ENCODE measurements around the gene SPATS2L.

Gene SPATS2L

GRCh38 chr2:200348897-200349563, 42.5 kb downstream of the SPATS2L start:
- DNase-seq (ENCODE audit: low read depth in 2 of 2): no peak

- no peak for DNase-seq (ENCODE audit: low read depth in 2 of 2)
Measured at GRCh38 chr2:200349868-200350267, 43.4 kb downstream of the SPATS2L start.

DNA sequence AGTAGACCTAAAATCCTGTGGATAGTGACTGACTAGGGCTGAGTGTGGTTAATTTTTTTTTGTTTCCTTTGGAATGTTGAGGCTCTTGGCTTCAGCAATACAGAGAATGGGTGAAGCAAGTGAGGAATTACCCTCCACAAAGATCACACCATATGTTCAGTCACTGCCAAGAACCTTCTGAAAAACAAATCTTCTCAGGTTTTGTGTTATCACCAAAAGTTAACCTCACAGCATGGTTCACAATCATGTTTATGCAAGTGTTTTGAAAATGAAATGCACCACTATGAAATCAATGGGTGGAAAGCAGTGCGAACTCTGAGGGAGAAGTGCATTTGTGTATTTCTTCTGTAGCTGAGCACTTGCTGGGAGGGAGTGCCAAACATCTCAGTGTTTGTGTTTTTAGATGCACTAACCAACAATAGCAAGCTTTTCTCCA, 44.4 kb downstream of the SPATS2L start:
- DNase-seq (ENCODE audit: low read depth in 2 of 2): no peak

- DNase-seq (ENCODE audit: low read depth in 2 of 2): no peak
Measured at GRCh38 chr2:200351815-200352214, 45.3 kb downstream of the SPATS2L start.

GRCh38 chr2:200352636-200353035, 46.1 kb downstream of the SPATS2L start:
- DNase-seq (ENCODE audit: low read depth in 2 of 2): no peak

DNA sequence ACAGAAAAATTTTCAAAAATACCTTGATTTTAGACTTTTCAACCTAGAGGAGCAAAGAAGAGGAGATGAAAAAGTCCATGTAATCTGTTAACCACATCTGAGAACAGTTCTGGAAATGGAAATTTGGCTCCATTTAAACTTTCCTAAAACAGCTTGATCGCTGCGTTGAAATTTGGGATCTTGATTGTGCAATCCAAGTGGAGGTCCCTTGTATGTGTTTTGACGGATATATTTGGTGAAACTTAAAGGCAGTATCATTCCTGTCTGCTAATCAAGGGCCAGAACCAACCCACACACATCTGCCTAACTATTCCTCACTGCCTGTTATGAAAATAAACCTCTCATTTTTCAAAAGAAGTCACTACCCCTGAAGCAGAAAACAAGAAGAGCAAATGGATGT, 46.6 kb downstream of the SPATS2L start:
- no peak for DNase-seq (ENCODE audit: low read depth in 2 of 2)

DNA sequence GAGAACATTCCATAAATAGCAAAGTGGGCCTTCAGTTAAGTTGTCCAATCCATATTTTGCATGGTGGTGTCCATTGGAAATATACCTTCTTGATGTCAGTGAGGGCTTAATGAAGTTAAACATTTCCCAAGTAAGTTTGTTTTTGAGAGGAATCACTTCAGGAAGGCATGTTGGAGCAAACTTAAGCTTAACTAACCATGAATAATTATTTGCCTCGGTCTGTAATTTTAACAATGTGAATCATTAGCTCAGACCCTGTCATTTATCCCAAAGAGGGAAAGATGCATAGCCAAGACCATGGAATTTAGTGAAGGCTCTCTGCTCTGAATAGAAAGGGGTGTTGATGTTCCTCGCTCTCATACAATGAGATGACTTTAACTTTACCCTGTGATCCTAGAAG, 47.4 kb downstream of the SPATS2L start:
- no peak for DNase-seq (ENCODE audit: low read depth in 2 of 2)

DNA sequence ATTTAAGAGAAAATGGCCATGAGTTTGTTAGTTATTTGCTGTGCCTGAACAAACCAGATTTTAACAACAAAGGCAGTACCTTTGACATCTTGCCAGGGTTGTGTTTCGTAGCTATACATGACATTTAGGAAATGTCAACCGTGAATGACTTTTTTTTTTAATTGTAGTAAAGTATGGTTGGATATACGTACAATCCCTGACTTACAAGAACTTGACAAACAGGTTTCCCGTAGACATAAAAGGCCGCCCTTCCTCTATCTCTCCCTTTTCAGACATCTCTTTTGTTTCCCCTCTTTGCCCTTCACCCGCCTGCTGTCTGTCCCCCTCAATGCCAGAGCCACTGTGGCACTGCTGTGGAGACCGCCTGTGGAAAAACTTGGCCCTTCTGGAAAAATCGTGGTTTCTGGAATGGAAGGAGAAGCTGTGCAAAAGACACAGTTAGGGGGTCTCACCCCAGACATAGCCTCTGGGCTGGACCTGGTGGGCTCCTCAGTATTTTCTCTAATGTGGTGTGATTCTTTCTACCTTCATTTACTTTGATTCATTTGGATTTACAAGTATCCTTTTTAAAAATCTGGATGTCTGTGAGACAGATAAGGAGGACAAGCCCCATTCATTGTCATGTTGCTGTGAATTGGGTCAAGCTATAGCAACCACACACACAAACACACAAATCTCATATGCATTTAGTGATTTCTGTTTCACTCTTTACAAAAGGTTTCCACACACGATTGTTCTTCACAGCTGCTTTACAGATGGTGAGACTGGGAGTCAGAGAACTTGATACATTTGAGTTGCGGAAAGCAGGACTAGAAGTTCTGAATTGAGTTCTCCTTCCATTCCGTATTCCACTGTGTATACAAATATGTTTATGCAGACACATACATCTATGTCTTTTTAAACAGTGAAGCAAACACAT, 48.6 kb downstream of the SPATS2L start:
- DNase-seq (ENCODE audit: low read depth in 2 of 2): no peak

GRCh38 chr2:200356321-200356720, 49.8 kb downstream of the SPATS2L start:
- DNase-seq (ENCODE audit: low read depth in 2 of 2): no peak

- no peak for DNase-seq (ENCODE audit: low read depth in 2 of 2)
Measured at GRCh38 chr2:200356857-200357384, 50.4 kb downstream of the SPATS2L start.

- DNase-seq (ENCODE audit: low read depth in 2 of 2): no peak
Measured at GRCh38 chr2:200357845-200358244, 51.4 kb downstream of the SPATS2L start.

GRCh38 chr2:200359552-200359951, 53.1 kb downstream of the SPATS2L start:
- no peak for DNase-seq (ENCODE audit: low read depth in 2 of 2)

GRCh38 chr2:200360364-200360763, 53.9 kb downstream of the SPATS2L start:
- no peak for DNase-seq (ENCODE audit: low read depth in 2 of 2)

GRCh38 chr2:200362202-200362917, 55.9 kb downstream of the SPATS2L start:
- no peak for DNase-seq (ENCODE audit: low read depth in 2 of 2)

GRCh38 chr2:200363279-200363678, 56.8 kb downstream of the SPATS2L start:
- DNase-seq (ENCODE audit: low read depth in 2 of 2): no peak

DNA sequence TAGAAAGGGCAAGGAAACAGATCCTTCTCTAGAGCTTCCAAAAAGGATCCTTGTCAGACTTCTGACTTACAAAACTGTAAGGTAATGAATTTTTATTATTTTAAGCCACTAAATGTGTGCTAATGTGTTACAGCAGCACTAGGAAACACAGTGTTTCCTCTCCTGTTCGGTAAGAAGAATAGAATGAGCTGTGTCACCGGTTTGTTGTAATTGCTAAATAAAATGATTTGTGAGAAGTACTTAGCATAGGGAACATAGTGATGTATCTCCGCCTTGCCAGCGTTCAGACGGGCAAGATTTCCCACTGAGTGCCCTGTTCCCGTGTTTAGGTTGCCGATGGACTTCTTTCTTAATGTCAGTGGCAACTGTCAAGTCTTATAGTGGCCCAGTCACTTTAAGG, 57.6 kb downstream of the SPATS2L start:
- no peak for DNase-seq (ENCODE audit: low read depth in 2 of 2)

DNA sequence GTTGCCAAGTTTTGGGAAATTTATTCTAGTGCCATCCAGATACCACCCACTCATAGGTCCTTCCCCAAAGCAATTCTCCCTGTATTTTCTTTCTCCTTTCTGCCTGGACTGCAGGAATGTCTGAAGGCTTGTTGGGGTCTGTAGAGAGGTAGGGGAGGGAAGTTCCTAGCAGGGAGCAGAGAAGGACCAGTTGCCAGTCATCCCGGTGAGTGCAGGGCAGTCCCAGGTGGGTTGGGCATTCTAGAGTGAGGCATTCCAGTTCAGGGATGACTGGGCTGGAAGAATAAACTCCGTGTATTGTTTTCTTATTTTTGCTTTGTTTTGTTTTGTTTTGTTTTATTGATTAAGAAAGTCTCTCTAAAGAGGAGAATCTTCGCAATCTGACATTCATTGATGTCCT, 58.1 kb downstream of the SPATS2L start:
- DNase-seq (ENCODE audit: low read depth in 2 of 2): no peak

DNA sequence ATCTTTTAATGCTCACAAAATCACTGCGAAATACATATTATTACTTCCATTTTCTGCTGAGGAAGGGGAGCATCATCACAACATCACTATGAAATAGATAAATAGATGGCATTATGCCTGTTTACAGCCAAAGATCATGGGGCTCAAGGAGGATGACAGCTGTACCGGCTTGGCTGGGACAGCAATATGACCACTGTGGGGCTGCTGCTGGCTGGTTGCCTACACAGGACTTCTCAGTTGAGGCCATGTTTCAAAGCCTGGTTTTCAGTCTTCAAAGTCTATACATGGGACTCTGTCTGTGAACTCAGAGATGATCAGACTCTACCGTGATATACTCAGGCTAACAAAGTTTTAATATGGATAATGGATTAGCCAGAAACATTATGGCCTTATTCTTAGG, 58.7 kb downstream of the SPATS2L start:
- DNase-seq (ENCODE audit: low read depth in 2 of 2): no peak

GRCh38 chr2:200367155-200367554, 60.7 kb downstream of the SPATS2L start:
- DNase-seq (ENCODE audit: low read depth in 2 of 2): no peak

DNA sequence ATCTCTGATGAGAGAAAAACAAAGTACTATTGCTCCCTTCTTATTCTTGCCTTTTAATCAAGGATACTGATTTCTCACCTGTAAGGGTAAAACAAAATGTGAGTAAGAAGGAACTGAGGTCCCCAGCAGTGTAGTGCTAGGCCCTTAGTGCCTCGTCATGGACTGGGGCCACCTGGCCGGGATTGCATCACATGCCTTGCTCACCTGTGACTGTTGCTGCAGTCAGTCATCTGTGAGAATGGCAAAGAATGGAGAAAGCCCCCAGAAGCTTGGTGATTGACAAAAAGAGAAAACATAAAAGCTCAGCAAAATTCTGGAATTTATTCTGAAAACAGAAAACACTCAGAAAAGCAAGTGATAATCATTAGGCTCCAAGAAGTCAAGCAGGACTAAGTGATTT, 63.4 kb downstream of the SPATS2L start:
- no peak for DNase-seq (ENCODE audit: low read depth in 2 of 2)

DNA sequence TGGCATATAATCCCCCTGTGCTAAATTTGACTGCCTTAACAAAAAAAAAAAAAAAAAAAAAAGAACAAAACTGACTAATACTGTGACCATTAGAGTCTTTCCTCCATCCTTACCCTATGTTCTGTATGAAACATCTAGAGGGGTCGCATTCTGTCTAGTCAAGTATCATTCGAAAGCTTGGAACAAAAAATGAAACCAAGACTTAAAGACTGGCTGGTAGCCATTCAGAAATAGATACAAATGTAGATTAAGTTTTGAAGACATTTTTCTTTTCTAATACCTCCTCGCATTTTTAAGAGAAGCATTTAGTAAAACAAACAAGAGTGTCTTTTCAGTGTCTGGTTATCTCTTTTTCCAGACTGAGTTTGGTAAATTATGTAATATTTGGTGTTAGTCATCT, 66.7 kb downstream of the SPATS2L start:
- no peak for DNase-seq (ENCODE audit: low read depth in 2 of 2)

- peak in 1 of 2 donors; percentile 34 for DNase-seq (ENCODE audit: low read depth in 2 of 2)
Measured at GRCh38 chr2:200373973-200374416, 67.5 kb downstream of the SPATS2L start.

All from activated CD4-positive, alpha-beta T cell treated with anti-CD3 and anti-CD28 coated beads for 24 hours (primary cell).